SK-N-SH (cell line): ENCODE measurements around the gene TRPT1.

Experiments used
- CTCF ChIP-seq: fragments of 200-600 bp; sonication (generic); IDR thresholded peaks from 2 replicates; pipeline ENCODE4 v1.6.1; 2017; ENCODE audit warnings: antibody characterized with exemption, mild to moderate bottlenecking, moderate library complexity
- EZH2phosphoT487 ChIP-seq: fragments of 200-600 bp; sonication (generic); IDR thresholded peaks from 2 replicates; pipeline ENCODE4 v1.6.1; 2017; ENCODE audit warnings: low read depth, mixed run types, mild to moderate bottlenecking, antibody characterized with exemption, moderate library complexity, borderline replicate concordance
- MAX ChIP-seq: IDR thresholded peaks from 2 replicates; pipeline ENCODE4 v1.4.0; 2012; ENCODE audit warnings: low read depth
- POLR2AphosphoS5 ChIP-seq: IDR thresholded peaks from 2 replicates; pipeline ENCODE4 v1.6.1; 2012; ENCODE audit warnings: low read depth, low read length
- RAD21 ChIP-seq: IDR thresholded peaks from 2 replicates; pipeline ENCODE4 v1.6.1; 2012; ENCODE audit warnings: mild to moderate bottlenecking, low read length
- RCOR1 ChIP-seq: fragments of 150-350 bp; IDR thresholded peaks from 2 replicates; pipeline ENCODE4 v1.6.1; 2017; ENCODE audit warnings: antibody characterized with exemption, low read length
- RFX5 ChIP-seq: IDR thresholded peaks from 2 replicates; pipeline ENCODE4 v1.6.1; 2012; ENCODE audit warnings: mild to moderate bottlenecking, improper control_type of control experiment, low read length
- TCF12 ChIP-seq: IDR thresholded peaks from 2 replicates; pipeline ENCODE4 v1.4.0; 2012

- TF ChIP-seq RFX5 (no peak), EZH2phosphoT487 (no peak), RAD21 (no peak), TCF12 (no peak), MAX (no peak), CTCF (no peak), RCOR1 (no peak), POLR2AphosphoS5 (no peak)
Measured at GRCh38 chr11:64238076-64238475, 12.1 kb upstream of the TRPT1 start.
